ENCODE results near the gene SUDS3.

Gene SUDS3

DNA sequence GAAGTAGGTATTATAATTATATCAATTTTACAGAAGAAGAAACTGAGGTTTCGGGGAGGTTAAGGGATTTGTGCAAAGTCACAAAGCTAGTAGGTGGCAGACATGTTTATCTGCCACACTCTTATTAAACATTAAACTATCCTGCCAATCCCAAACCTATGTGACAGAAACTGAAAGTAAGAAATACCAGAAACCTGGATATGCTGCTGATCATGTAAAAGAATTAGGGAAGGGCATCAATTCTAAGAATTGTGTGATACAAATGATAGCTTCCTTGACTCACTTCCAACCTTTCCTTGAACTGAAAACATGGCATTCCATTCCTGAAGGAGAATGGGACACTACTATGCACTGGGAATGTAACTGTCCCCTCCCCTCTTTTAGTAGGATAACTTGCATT is 20.5 kb upstream of the SUDS3 start:
- in situ Hi-C loops (cut with HindIII; ENCODE audit: low sequenced_read_pairs), result no loop called here

- in situ Hi-C loops (cut with HindIII; ENCODE audit: low sequenced_read_pairs), result no loop called here
Measured at GRCh38 chr12:118356809-118357256, 19.5 kb upstream of the SUDS3 start.

- in situ Hi-C loops (cut with HindIII; ENCODE audit: low sequenced_read_pairs), result no loop called here
Measured at GRCh38 chr12:118357257-118358007, 18.9 kb upstream of the SUDS3 start.

DNA sequence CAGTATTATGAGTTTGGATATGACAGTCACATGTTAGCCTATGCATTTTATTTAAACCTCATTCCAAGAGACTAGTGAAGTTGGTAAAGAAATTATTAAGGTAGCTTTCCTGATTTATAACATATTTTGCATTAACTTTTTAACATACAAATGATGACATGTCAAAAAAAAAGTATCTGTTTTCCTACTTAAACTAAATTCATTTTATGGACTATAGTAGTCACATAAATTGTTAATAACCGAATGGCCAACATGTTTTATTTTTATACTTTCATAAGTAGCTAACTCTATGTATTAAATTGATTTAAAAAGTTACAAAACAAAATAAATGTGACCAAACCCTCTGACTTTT is 18.4 kb upstream of the SUDS3 start:
- in situ Hi-C loops (cut with HindIII; ENCODE audit: low sequenced_read_pairs), result no loop called here

DNA sequence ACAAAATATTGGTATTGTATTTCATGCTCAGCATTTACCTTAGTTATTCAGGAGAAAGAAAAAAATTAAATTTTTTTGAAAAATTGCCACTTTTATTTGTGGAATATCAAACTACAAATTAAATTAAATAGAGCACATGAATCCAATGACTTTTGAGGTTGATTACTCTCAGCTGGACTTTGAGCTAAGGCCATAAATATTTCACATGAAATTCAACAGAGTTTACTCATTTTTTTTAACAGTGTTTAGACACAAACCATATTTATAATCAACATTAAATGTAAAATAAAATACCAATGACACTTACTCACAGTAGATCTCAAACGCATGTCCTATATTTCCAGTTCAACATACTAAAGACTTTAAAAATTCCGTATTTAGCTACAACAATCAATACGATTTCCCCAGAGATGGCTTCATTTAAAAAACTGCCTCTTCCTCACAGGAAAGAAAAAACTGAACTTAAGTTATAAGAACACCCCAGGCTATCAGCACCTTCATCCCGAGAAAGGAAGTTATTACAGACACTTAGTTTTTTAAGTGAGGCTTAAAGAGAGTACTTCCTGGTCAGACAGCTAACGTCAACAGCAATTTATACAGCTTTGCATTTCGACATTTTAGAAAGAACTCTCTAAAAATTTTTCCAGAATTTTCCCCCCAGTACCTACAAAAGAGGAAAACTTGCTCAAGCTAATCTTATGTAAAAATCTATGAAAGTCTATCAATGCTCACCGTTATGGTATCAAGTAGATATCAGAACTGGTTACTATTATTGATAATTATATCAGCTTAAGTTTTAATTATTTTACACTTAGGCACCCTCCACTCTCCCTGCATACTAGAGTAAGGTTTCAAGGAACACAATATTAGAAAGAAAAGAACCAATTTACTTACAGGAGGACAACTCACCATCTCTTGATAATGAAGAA is 17.5 kb upstream of the SUDS3 start:
- in situ Hi-C loops (cut with HindIII; ENCODE audit: low sequenced_read_pairs), result no loop called here

- in situ Hi-C loops (cut with HindIII; ENCODE audit: low sequenced_read_pairs), result no loop called here
Measured at GRCh38 chr12:118359541-118359915, 16.8 kb upstream of the SUDS3 start.

DNA sequence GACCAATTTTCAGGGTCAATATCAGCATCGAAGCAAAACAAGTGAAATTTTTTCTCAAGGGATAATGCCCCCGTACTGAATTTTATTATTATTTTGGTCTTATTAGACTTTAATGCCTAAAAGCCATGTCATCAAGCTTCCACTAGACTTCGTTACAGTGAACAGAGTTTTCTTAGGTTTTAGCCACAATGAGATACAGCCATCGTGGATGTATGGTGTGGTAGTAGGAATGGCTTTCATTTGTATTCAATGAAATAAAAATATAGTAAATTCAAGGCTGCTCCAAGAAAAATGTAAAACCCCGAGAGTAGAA is 15.3 kb upstream of the SUDS3 start:
- in situ Hi-C loops (cut with HindIII; ENCODE audit: low sequenced_read_pairs), result no loop called here

GRCh38 chr12:118361889-118362288 is 14.5 kb upstream of the SUDS3 start:
- in situ Hi-C loops (cut with HindIII; ENCODE audit: low sequenced_read_pairs), result no loop called here

DNA sequence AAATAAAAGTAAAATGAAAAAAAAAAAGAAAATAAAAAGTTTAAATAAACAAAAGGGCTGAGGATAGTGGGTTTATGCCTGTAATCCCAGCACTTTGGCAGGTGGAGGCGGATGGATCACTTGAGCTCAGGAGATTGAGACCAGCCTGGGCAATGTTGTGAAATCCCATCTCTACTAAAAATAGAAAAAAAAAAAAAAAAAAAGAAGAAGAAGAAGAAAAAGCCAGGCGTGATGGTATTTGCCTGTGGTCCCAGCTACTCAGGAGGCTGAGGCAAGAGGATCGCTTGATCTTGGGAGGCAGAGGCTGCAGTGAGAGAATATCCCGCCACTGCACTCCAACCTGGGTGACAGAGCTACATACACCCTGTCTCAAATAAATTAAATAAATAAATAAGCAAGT is 7.5 kb upstream of the SUDS3 start:
- in situ Hi-C loops (cut with HindIII; ENCODE audit: low sequenced_read_pairs), result no loop called here

- in situ Hi-C loops (cut with HindIII; ENCODE audit: low sequenced_read_pairs), result no loop called here
Measured at GRCh38 chr12:118370601-118371000, 5.8 kb upstream of the SUDS3 start.

GRCh38 chr12:118371321-118372282 is 4.8 kb upstream of the SUDS3 start:
- in situ Hi-C loops (cut with HindIII; ENCODE audit: low sequenced_read_pairs), result no loop called here

- in situ Hi-C loops (cut with HindIII; ENCODE audit: low sequenced_read_pairs), result no loop called here
Measured at GRCh38 chr12:118372541-118373495, 3.5 kb upstream of the SUDS3 start, which contains the start of gene TAOK3. TSS of gene TAOK3 (minus strand) at chr12:118372907. CDS start at chr12:118255567, 117,340 bp downstream.

GRCh38 chr12:118373616-118374015 is 2.7 kb upstream of the SUDS3 start:
- in situ Hi-C loops (cut with HindIII; ENCODE audit: low sequenced_read_pairs), result no loop called here

DNA sequence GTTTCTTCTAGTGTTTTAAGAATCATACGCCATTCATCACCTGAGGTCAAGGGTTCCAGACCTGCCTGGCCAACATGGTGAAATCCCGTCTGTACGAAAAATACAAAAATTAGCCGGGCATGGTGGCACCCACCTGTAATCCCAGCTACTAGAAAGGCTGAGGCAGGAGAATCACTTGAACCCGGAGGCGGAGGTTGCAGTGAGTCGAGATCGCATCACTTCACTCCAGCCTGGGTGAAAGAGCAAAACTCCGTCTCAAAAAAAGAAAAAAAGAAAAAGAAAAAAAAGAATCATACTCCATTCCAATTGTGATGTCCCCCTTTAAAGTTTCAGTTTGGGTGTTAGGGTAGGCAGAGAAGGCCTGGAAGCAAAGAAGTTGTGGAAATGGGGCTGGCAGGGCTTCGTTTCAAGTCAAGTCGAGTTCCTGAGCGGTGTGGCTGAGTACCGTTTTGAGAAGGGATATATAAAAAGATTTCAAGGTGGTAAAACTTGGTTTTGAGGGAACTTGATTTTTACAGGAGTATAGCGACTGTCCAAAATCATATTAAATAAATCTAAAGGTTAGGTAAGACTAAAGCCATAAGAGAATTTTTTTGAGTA is 2.1 kb upstream of the SUDS3 start:
- in situ Hi-C loops (cut with HindIII; ENCODE audit: low sequenced_read_pairs), result no loop called here

- in situ Hi-C loops (cut with HindIII; ENCODE audit: low sequenced_read_pairs), result loop anchor here (5.0 kb wide), 1 partner anchor 193 kb away; no protein-coding TSS in a partner anchor
Measured at GRCh38 chr12:118374909-118375308, 1.4 kb upstream of the SUDS3 start.

GRCh38 chr12:118375348-118375747 is 1.0 kb upstream of the SUDS3 start:
- in situ Hi-C loops (cut with HindIII; ENCODE audit: low sequenced_read_pairs), result loop anchor here (5.0 kb wide), 1 partner anchor 193 kb away; no protein-coding TSS in a partner anchor

DNA sequence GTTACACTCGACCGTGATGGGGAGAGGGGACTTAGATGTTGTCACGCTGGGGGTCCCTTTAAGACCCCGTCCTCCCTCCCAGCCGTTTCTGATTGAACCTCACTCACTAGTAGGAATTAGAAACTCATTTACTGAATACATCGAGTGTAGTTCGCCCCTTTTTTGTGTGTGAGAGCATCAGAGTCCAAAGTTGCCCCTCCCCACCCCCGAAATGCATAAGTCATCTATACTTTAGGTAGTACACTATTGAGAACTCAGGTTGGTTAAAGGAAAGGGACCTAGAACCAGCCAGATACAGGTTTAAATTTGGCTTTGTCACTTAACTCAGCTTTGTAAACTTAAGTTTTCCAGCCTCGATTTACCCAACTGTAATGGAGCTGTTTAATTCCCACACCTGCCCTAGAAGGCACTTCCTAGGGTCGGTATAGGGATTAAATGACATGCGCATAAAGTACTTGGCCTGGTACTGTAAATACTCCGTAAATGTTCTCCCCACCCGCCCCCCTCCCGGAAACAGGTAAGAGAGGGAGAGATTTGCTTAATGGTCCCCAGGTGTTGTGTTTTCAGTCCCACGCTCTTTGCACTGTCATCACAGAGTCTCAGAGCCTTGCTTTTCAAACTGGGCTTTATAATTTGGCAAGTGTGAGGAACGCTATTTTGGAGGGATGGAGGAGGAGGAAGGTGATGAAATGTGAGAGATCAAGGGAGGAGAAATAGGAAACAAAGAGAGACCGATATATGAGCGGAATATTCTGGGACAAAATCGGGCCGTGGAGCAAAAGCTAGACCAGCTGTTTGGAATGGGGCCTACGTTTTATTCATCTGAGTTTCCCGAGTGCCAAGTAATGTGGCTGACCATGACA is 897 bp downstream of the SUDS3 start:
- in situ Hi-C loops (cut with HindIII; ENCODE audit: low sequenced_read_pairs), result loop anchor here (5.0 kb wide), 1 partner anchor 195 kb away; no protein-coding TSS in a partner anchor

- in situ Hi-C loops (cut with HindIII; ENCODE audit: low sequenced_read_pairs), result loop anchor here (5.0 kb wide), 1 partner anchor 196 kb away; no protein-coding TSS in a partner anchor
Measured at GRCh38 chr12:118377884-118378470, 1.6 kb downstream of the SUDS3 start.
